CD4-positive, alpha-beta T cell treated with Interleukin-17A for 4 hours (primary cell): ENCODE data around the gene SEC14L1.
A peak's percentile ranks its signal among the peaks of the same experiment; 100 is the strongest.

Experiments used
- DNase-seq: peaks from one replicate; pipeline ENCODE4 v3.0.0-alpha.2; 2020; ENCODE audit warnings: mixed read lengths

The SEC14L1 gene

DNA sequence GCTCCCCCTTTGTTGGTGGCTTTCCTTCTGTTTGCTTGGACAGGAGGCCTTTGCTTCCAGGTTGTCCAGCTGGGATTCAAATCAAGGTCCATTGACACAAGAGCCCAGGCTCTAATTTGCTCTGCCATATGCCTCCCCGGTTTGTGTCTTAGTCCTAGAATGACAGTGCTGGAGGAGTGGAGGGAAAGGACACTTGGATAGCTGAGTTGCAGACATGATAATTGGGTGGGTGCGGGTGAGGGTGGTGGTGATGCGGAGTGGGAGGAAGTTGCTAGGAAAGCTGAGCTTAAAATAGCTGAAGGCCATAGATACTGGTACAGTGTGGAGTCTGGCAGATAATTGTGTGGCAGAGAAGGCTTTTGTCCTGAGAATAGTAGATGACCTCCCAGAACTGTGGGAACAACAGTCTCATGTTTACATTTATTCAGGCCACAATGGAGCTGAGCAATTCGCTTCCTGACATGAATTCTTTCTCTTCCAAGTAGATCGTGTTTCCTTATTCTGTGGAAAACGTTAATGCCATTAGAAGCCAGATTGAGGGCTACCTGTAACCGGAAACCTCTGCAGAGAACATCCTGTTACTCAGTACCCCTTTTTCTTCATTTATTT lies 23.8 kb downstream of the SEC14L1 start:
- DNase-seq: no peak

DNA sequence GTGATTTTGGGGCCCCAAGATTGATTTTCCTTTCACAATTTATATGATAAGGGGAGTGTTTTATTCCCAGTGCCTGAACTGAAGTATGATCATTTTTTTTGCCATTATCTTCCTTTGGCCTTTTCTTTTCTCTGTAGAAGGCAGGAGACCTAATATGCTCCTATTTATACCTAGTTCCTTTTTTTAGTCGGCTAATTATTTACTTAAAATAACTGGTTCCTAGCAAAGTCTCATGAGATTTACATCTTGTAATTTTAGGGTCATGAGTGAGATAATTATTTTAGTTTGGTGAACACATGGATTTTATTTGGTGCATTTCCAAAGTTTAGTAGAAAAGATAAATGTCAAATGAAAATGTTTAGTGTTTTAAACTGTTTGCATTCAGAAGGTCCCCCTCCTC lies 24.8 kb downstream of the SEC14L1 start:
- no peak for DNase-seq

DNA sequence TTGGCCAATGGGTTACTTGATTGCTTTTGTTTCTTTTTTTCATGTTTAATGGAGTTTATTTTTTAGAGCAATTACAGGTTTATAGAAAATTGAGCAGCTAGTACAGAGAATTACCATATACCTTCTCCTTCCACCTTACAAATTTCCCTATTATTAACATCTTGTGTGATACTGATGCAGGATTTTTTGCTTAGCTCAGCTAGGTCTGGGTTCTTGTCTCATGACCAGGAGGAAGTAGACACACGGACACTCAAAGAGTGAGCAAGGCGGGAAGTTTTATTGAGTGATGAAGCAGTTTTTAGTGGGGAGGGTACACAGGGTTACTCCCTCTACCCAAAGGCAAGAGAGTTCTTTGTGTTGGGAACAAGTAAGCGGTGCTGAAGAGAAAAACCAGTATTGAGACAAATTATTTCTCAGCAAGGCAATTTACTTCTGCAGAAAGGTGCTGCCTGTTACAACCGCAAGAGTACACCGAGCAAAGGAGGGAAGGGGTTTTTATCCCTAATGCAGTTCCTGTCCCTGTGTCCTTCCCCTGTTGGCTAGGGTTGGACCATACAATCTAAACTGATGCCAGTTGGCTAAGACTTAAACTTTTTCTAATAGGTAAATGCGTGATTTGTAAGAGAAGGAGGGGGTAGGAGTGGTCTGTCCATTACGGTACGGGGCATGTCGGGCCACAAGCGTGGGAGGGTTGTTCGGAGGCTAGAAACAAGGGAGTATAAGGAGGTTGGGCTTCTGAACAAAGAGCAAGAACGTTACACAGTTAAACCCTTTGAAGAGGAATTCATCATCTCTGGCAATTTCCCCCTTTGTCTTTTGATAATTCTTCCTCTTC lies 26.9 kb downstream of the SEC14L1 start:
- no peak for DNase-seq

DNA sequence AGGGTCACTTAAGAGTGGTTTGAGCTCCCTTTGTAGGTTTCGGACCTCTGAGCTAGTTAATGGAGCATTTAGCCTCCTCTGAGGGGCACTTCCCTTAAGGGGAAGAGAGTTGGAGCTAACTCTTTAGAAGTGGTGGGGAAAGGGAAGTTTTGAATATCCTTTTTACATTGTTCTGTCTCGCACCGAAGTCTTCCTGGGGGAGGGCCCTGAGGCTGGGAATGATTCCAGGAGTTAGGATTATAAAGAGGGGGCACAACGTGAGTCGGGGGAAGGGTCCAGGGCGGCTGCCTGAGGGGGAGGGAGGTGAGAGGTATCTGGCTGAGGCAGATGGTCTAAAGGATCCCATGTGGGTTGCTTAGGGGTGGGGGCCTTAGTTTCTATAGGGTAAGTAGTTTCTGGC lies 32.3 kb downstream of the SEC14L1 start:
- DNase-seq: no peak

DNA sequence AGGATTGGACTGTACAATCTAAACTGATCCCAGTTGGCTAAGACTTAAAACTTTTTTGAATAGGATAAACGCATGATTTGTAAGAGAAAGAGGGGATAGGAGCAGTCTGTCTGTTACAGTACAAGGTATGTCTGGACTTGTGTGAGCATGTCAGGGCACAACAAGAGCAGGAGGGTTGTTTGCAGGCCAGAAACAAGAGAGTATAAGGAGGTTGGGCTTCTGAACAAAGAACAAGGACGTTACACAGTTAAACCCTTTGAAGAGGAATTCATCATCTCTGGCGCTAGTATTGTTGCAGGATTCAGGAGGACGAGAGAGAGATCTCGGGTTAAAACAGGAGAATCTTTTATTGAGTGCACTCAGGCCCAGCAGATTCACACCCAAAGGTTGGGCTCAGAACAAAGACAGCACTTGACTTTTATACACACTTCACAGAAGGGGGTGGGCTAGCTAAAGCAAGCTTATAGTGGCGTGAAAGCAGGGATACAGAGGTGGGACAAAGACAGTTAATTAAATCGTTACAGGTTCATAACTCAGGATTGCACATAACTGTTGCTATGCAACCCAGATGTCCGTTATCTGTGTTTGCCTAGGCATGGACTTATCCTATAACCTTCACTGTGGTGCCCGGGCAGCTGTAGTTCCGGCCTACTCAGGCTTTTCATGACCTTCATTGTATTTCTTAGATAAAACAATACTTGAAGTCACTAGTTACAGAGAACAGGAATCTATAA lies 34.3 kb downstream of the SEC14L1 start:
- DNase-seq: no peak

DNA sequence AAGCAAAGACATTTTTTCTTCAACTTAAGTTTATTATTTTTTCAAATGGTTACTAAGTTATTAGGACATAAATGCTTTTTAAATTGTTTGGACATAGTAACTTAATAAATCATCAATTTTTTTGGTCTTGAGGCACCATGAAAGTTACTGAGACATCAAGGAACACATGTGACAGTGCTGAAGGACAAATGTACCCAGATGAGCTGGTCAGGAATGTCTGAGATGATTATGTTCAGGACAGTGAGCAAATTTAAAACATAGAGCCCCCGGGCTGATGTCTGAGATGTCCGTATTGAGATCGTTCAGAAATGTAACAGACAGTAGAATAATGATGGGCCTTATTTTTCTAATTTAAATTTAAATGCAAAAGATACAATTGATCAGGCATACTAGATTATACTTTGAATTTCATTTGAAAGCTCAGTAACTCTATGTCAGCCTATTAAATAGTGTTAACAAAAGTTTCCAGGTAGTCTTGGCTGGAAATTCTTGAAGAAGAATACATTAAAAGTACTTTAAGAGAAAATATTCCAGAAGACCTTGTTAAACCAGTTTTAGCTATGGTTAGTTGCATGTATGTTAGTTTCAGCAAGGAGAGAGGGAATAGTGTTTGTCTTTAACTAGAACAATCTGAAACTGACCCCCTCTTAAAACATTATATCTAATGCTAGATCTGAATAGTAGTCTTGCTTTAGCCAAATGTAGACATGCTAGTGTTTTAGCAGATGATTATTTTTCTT lies 36.4 kb downstream of the SEC14L1 start:
- no peak for DNase-seq

DNA sequence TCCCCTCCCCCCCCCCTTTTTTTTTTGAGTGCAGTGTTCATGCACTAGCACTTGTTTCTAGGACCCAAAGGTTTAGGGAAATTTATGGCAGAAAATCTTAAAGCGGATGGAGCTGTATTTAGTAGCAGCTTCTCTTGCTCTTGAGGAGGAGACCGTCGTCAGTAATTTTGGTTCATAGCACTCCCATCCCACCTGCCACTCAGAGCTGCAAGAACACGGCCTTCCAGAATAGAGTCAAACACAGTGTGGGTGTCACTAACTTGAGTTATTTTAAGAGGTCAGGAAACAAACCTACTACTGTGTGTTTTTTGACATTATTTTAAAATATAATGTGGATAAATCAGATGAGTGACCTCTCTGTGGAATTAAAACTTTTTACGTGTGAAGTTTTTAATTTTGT lies 37.3 kb downstream of the SEC14L1 start:
- DNase-seq: no peak

DNA sequence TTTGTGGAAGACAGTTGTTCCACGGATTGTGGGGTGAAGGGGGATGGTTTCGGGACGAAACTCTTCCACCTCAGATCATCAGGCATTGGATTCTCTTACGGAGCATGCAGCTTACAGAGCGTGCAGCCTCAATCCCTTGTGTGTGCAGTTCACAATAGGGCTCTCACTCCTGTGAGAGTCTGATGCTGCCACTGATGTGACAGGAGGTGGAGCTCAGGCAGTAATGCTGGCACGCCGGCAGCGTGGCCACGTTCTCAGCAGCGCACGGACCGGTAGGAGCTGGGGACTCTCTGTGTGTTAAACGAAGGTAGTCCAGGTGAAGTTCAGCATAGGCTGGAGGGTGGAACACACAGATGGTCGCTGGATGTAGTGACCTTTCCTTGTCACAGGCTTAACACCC lies 37.8 kb downstream of the SEC14L1 start:
- no peak for DNase-seq

DNA sequence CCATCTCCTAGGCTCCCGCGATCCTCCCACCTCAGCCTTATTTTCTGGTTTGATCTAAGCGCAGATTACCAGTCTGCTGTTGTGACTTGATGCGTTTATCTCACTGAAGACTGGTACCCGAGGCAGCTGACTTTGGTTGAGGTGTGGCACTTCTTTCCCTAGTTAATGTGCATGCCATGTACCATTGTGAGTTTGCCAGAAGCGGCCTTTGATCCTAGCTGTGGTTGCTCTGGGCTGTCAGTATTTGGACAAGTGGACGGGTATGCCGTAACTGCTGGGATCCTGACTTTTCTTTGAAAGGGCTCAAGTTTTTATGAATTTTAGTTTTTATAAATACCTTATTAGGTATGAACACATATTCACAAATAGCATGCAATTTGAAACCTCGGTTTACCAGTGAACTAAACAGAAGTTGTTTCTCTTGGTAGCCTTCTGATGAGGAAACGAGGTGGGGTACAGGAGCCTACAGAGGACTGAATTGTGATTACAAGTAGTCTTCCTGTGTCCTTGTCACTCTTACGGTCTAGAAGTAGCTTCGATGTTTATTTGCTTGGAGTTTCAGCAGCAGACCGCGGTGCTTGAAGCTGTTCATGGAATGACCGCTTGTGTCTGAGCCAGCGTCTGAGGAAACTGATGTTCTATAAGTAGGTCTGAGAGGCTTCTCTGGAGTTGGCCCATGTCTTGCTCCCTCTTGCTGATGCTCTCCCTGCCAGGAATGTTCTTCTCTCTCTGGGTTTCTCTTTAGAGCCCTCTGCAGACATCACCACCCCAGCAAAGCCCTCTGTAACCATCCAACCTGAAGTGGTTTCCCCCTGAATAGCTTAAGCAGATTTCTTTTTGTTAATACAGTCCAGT lies 40.0 kb downstream of the SEC14L1 start:
- DNase-seq: no peak

DNA sequence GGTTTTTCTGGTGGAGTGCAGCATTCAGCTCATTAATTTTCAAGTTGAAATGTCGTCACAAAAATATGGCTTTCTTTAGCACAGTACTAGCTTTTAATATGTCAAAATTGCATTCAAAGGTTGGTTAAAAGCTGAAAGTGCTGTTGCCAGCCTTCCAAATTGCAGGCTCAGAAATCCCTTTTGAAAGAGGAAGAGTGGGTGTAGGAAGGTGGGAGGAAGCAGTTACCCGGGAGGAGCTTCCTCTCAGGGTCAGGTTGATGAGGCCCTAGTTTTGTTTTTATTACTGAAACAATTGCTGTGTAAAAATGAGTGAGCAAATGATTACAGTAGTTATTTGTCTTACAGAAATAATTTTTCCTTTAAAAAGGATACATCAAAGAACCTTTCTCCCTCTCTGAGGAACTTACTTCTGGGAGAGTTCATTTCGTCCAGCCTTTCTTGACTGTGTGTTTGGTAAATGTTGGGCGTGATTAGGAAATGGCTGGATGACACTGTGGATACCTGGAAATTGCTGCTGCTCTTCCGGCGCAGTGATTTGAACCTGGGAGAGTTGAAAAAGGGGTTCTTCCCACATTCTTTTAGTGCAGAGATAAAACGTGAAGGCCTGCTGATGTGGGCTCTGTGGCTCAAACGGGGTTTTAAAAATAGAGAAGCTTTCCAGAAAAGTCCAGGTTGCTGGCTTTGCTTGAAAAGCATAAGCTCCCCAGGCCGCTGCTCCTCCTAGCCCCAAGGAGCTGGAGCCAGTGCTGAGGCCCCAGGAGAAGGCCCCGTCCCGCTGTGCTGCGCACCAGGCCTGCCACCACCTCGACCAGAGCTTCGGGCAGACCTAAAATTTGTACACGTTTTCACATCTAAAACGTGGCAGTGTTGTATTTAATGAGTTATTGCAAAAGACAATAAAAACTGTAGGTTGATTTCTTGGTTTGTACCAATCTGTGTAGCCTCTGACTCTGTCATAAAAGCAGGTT lies 41.7 kb downstream of the SEC14L1 start:
- no peak for DNase-seq

DNA sequence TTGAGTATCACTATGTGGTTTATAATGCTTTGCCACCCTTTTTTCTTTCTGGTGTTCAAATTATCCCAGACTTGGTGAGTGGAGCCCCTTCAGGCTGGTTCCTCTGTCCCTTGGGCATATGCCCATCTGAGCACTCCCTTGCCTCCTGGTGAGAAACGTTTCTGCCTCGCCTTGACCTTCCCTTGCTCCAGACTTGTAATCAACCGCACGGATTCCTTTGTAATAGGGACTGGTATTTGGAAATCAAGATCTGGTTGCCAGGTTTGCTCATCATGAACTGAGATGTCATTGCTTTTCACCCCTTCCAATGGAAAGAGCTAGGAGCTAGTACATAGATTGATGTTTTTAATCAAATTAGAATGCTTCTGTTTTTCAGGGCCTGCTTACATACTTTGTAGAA lies 43.7 kb downstream of the SEC14L1 start:
- no peak for DNase-seq

DNA sequence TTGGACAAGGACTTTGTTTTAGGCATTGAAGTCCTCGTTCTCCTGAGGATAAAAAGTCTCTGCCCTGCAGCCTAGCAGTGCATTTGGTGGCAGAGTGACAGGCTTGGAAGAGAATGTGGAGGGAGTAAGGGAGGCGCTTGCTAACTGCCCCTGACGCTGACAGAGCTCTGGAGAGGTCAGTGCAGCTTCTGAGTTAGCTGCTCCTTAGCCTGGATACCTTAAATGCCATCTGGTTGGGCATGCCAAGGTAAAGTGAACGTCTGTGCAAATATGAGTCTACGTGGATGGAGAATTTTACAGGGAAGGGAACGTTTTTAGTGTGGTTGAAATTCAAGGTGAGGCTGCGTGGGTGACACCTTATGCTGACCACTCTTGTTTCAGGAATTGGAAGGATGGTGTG lies 44.4 kb downstream of the SEC14L1 start:
- DNase-seq: no peak

DNA sequence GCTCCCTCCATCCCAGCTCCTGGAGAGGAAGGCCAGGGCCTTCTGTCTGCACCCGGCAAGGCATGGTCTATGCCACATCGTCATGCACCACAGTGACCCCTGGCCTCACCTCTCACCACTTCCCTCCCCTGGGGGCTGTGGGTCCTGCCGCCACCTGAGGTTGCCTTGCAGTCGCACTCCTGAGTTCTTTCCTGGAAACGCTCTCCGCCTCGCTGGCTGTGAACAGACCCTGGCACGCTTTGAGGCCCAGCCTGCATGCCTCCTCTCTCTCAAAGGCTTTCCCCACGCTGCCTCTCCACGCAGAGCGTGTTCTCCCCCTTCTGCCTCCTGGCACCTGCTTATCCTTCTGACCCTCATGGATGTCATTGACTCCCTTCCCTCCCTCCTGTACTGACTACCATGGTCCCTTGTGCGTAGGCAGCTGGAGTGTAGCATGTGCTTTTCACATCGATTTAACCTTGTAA lies 45.4 kb downstream of the SEC14L1 start:
- DNase-seq: peak; percentile 12

DNA sequence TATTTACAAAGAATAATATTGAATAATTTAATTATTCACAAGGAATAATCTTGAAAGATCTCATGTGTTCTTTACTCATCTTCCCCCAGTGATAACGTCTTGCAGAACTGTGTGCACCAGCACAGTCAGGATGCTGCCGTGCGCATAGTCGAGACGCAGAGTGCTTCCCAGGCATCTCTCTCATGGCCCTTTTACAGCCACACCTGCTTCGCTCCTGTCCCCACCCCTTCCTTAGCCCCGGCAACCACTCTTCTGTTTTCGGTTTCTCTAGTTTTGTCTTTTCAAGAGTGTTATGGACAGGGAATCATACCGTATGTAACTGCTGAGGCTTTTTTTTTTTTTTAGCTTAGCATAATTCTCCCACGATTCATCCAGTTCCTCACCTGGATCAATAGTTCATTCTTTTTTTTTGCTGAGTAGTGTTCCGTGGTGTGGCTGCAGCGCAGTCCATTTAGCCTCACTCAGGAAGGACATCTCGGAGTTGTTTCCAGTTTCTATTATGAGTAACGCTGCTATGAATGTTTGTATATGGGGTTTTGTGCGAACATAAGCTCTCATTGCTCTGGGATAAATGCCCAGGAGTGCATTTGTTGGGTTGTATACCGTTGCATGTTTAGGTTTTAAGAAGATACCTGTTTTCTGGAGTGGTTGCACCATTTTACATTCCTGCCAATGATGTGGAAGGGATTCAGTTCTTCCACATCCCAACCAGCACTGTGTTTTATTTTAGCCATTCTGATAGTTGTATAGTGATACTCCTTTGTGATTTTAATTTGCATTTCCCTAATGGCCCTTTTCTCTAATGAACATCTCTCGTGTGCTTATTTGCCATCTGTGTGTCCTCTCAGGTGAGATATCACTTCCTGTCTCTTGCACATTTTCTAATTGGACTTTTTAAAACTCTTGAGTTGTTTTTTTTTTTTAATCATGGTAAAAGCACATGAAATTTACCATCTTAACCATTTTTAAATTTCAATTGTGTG lies 47.6 kb downstream of the SEC14L1 start:
- DNase-seq: peak; percentile 14

DNA sequence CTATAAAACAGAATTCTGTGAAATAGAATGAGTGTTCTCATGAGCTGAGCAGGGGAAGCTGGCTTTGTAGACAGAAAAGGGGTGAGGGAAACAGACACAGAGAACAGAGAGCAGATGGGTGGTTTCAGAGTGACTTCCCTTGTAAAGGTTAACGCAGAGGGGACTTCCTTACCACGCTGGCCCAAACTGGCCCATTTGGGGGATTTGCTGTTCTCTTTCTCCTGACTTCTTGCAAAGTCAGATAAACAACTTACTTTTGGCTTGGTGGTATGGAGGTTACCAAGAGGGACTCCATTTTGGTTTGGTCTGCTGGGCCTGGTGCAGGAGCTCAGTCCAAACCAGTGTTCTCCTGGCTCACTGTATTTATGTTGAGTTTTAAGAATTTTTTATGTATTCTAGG lies 48.4 kb downstream of the SEC14L1 start:
- DNase-seq: peak; percentile 10

DNA sequence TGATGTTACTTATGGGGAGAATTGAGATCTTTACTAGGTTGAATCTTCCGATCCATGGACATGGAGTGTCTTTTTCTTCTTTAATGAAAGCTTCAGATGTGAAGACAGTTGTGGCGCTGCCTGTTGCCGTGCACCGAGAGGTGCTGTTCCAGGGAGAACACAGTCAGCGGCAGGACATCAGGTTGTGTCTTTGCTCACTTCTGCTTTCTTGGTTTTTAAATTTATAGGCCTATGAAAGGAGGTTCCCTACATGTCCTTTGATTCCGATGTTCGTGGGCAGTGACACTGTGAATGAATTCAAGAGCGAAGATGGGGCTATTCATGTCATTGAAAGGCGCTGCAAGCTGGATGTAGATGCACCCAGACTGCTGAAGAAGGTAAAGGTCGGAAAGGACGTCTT lies 49.8 kb downstream of the SEC14L1 start:
- DNase-seq: no peak

DNA sequence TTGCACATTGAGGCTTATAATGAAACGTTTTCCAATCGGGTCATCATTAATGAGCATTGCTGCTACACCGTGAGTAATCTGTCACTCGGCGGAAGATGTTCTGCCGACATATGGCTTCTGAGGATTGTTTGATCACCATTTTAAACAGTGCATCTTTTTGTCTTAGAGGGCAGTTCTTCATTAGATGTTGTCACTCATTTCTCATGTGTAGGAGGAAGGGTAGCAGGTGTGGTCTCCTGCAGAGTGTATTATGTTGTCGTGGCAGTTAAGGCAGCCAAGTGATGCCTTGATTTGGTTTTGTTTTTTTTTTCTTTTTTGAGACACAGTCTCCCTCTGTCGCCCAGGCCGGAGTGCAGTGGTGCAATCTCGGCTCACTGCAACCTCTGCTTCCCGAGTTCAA lies 50.5 kb downstream of the SEC14L1 start:
- no peak for DNase-seq

DNA sequence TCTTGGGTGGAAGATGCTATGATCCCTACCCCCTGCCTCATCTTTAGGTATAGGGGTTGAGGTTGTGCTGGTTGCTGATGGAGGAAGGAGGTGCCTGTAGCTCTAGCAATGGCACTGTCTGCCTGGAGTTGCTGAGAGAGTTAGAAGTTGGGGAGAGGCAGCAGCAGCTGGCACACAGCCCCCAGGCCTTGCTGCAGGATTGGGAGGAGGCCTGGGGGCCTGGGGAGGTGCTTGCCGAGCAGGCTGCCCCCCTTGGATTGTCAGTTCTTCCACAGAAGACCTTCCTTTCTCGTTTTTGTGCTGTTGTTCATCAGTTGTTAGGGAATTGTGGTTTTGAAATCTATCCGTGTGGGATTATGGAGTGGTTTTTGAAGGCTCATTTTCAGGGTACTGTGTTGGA lies 52.9 kb downstream of the SEC14L1 start:
- no peak for DNase-seq

DNA sequence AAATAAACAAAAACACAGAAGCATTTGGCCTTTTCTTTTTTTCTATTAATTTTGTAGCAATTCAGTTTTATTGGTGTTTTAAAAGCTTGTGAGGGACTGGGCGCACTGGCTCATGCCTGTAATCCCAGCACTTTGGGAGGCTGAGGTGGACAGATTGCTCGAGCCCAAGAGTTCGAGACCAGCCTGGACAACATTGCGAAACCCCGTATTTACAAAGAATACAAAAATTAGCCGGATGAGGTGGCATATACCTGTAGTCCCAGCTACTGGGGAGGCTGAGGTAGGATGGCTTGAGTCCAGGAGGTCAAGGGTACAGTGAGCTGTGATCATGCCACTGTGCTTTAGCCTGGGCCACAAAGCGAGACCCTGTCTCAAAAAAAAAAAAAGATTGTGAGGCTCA lies 53.4 kb downstream of the SEC14L1 start:
- DNase-seq: no peak

DNA sequence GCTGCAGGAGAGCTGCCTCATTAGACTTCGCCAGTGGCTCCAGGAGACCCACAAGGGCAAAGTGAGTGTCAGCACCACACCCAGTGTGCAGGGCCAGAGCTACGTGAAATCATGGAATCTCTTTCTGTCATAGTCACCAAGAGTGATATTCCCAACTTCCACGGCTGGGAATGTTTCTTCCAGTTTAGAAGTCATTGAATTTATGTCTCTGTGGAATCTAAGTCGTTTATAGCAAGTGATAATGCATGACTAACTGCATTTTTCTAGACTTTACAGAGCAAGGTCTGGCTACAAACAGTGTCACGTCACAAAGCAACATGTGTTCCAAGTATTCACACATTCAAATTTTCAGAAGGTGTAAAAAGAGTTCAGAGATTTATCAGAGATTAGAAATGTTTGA lies 55.5 kb downstream of the SEC14L1 start:
- DNase-seq: no peak
